ENCODE measurements around the gene IRF5. TPM values are rescaled to one million over a fixed set of nuclear protein-coding genes. Genes with fewer than 3 reads are reported as not detected.
A peak's percentile ranks its signal among the peaks of the same experiment; 100 is the strongest.

IRF5 gene
- polyA plus RNA-seq, 1 donor (not counting 4 experiments of a cell fraction or from before 2014, with no cell fraction given) = 0.88 TPM

DNA sequence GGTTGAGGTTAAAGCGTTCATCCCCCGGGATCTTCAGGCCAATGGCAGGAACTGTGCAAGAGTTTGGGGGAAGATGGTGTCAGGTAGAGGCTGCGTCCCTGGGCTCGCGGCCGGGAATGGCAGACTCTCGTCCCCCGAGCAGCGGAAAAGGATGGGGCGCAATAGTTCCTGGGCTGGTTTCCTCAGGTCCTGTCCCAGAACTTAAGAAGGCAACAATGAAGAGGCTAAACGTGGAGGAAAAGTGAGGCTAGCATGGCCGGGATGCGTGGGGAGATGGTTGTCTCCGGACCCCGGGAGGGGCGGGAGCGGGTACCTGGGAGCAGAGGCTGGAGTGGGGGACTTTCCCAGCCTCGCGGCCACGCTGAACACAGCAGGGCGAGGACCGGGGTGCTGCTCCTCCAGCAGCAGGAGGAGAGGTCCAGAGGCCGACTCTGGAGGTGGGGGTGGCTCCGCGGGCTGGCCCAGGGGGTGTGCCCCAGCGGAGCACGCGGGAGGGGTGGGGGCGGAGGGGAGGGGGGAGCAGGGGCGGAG lies 882 bp downstream of the IRF5 start:
- peaks cover 38% of the 10 kb centered on the region for H3K27me3 ChIP-seq (ENCODE audit: control insufficient read depth, extremely low read depth, insufficient read depth, low read length)
- H2AFZ ChIP-seq (ENCODE audit: control insufficient read depth, low read length) = peak overlapping the region; percentile 84
- FAIRE-seq (no peak), DNase-seq (ENCODE audit: low read depth, low spot score) (no peak)
- no peak overlapping the region for H3K27ac ChIP-seq (ENCODE audit: control insufficient read depth, insufficient read depth, low read length)
- no peaks in the 10 kb centered on the region for H3K4me1 ChIP-seq (ENCODE audit: control insufficient read depth, extremely low read depth, insufficient read depth, low read length)
- peak overlapping the region; percentile 52 for H3K9ac ChIP-seq (ENCODE audit: control insufficient read depth, extremely low read depth, insufficient read depth, low read length)
- H3K9me3 ChIP-seq (ENCODE audit: control insufficient read depth, low read depth, low read length) = no peaks in the 10 kb centered on the region
- no peaks in the 10 kb centered on the region for H3K79me2 ChIP-seq (ENCODE audit: control insufficient read depth, insufficient read depth, low read length)
- H3K4me2 ChIP-seq (ENCODE audit: control insufficient read depth, extremely low read depth, insufficient read depth, low read depth, low read length) = peak overlapping the region; percentile 88
- peak overlapping the region; percentile 49 to 73 (median 67) for H3K4me3 ChIP-seq (ENCODE audit: control insufficient read depth in 2 of 3, extremely low read depth in 1 of 3, insufficient read depth in 2 of 3, low read depth in 1 of 3, low read length in 3 of 3)
- dilution Hi-C loops (cut with MboI; ENCODE audit: extremely low pct_ligation_motif_present, low sequenced_read_pairs) = no loop called here
- no peaks in the 10 kb centered on the region for H3K9me1 ChIP-seq (ENCODE audit: control insufficient read depth, extremely low read depth, insufficient read depth, low read length)
- no peaks in the 10 kb centered on the region for H3K36me3 ChIP-seq (ENCODE audit: control insufficient read depth in 2 of 2, extremely low read depth in 1 of 2, insufficient read depth in 2 of 2, low read length in 2 of 2)
- H4K20me1 ChIP-seq (ENCODE audit: control insufficient read depth, extremely low read depth, insufficient read depth, low read length) = no peaks in the 10 kb centered on the region
- TF ChIP-seq, protein P1, sequence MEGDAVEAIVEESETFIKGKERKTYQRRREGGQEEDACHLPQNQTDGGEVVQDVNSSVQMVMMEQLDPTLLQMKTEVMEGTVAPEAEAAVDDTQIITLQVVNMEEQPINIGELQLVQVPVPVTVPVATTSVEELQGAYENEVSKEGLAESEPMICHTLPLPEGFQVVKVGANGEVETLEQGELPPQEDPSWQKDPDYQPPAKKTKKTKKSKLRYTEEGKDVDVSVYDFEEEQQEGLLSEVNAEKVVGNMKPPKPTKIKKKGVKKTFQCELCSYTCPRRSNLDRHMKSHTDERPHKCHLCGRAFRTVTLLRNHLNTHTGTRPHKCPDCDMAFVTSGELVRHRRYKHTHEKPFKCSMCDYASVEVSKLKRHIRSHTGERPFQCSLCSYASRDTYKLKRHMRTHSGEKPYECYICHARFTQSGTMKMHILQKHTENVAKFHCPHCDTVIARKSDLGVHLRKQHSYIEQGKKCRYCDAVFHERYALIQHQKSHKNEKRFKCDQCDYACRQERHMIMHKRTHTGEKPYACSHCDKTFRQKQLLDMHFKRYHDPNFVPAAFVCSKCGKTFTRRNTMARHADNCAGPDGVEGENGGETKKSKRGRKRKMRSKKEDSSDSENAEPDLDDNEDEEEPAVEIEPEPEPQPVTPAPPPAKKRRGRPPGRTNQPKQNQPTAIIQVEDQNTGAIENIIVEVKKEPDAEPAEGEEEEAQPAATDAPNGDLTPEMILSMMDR (optimal IDR thresholded peaks at IDR 0.05 in 1 of 3, IDR thresholded peaks at IDR 0.05 in 1 of 3, conservative IDR thresholded peaks at IDR 0.05 in 1 of 3; ENCODE audit: extremely low read depth in 1 of 3, insufficient read depth in 2 of 3, low read length in 3 of 3) = no peak
- TF ChIP-seq EZH2 (IDR thresholded peaks at IDR 0.05; ENCODE audit: low read length) = no peak

DNA sequence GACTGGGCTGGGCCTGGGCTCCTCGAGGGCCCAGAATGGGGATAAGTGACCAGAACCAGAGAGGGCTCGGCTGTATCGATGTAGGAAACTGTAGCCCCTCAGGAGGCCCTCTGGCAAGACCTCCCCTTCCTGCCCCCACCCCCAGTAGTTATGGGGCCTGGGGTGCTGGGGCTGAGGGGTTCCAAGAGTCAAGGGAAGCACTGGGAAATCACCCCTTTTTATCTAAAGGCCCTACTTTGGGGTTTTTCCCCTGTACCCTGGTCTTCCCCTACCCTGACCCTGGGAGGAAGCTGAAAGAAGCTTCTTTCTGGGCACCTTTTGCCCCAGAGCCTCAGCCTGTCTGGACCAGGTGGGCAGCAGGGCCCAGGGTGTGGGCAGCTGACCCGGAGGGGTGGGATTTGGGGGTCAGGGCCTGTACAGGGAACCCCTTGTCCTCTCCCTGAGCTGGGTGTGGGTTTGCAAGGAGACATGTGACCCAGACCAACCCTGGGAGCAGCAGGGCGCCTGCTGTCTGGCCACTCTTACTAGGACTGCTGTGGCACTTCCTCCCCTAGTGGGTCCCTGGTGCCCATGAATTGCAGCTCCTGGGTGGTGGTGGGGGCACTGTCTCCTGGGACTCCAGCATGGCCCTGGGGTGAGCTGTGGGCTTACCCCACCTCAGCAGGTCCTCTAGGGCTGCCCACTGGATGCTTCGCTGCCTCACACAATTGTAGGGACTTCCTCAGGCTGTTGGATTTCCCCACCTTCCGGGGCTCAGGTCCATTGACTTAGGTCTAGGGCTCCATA lies 1.5 kb downstream of the IRF5 start:
- H3K27ac ChIP-seq (ENCODE audit: control insufficient read depth, insufficient read depth, low read length) = no peak overlapping the region
- TF ChIP-seq, protein P1 (optimal IDR thresholded peaks at IDR 0.05 in 1 of 3, IDR thresholded peaks at IDR 0.05 in 1 of 3, conservative IDR thresholded peaks at IDR 0.05 in 1 of 3; ENCODE audit: extremely low read depth in 1 of 3, insufficient read depth in 2 of 3, low read length in 3 of 3) = no peak
- no peak for TF ChIP-seq EZH2 (IDR thresholded peaks at IDR 0.05; ENCODE audit: low read length)
- H2AFZ ChIP-seq (ENCODE audit: control insufficient read depth, low read length) = no peak overlapping the region
- H3K36me3 ChIP-seq (ENCODE audit: control insufficient read depth in 2 of 2, extremely low read depth in 1 of 2, insufficient read depth in 2 of 2, low read length in 2 of 2) = no peaks in the 10 kb centered on the region
- no peak overlapping the region for H3K4me2 ChIP-seq (ENCODE audit: control insufficient read depth, extremely low read depth, insufficient read depth, low read depth, low read length)
- H4K20me1 ChIP-seq (ENCODE audit: control insufficient read depth, extremely low read depth, insufficient read depth, low read length) = no peaks in the 10 kb centered on the region
- no peak for FAIRE-seq
- H3K4me3 ChIP-seq (ENCODE audit: control insufficient read depth in 2 of 3, extremely low read depth in 1 of 3, insufficient read depth in 2 of 3, low read depth in 1 of 3, low read length in 3 of 3) = no peak overlapping the region
- H3K27me3 ChIP-seq (ENCODE audit: control insufficient read depth, extremely low read depth, insufficient read depth, low read length) = peaks cover 36% of the 10 kb centered on the region
- no peaks in the 10 kb centered on the region for H3K4me1 ChIP-seq (ENCODE audit: control insufficient read depth, extremely low read depth, insufficient read depth, low read length)
- H3K9me1 ChIP-seq (ENCODE audit: control insufficient read depth, extremely low read depth, insufficient read depth, low read length) = no peaks in the 10 kb centered on the region
- H3K79me2 ChIP-seq (ENCODE audit: control insufficient read depth, insufficient read depth, low read length) = no peaks in the 10 kb centered on the region
- no peak overlapping the region for H3K9ac ChIP-seq (ENCODE audit: control insufficient read depth, extremely low read depth, insufficient read depth, low read length)
- dilution Hi-C loops (cut with MboI; ENCODE audit: extremely low pct_ligation_motif_present, low sequenced_read_pairs) = no loop called here
- DNase-seq (ENCODE audit: low read depth, low spot score) = no peak
- H3K9me3 ChIP-seq (ENCODE audit: control insufficient read depth, low read depth, low read length) = no peaks in the 10 kb centered on the region
